HL-60 (cell line): ENCODE data around the gene SNX18.

ENCODE experiments used
- CTCF ChIP-seq: IDR thresholded peaks from one replicate; pipeline ENCODE4 v1.5.1; 2011; ENCODE audit warnings: low read length, control low read depth, inconsistent platforms; ENCODE audit not compliant: insufficient read depth
- GABPA ChIP-seq: IDR thresholded peaks from 2 replicates; pipeline ENCODE4 v1.6.1; 2012; ENCODE audit warnings: low read depth
- POLR2AphosphoS5 ChIP-seq: IDR thresholded peaks from 2 replicates; pipeline ENCODE4 v1.6.1; 2012; ENCODE audit warnings: low read depth

GRCh38 chr5:54579591-54580295 is 62.2 kb downstream of the SNX18 start:
- TF ChIP-seq CTCF = no peak
- no peak for TF ChIP-seq GABPA
- TF ChIP-seq POLR2AphosphoS5 = no peak
